OCI-LY1 (cell line): Measurements from ENCODE around the gene AGR3.

Source experiments
- H2AFZ ChIP-seq: fragments of 200-600 bp; sonication (generic), shearing (Covaris generic); 2 replicates; pipeline ENCODE4 v1.6.0; 2014; ENCODE audit warnings: antibody characterized with exemption, mild to moderate bottlenecking, low read length
- H3F3A ChIP-seq: fragments of 200-600 bp; sonication (generic), shearing (Covaris generic); 2 replicates; pipeline ENCODE4 v1.6.0; 2014; ENCODE audit warnings: mild to moderate bottlenecking, antibody characterized with exemption, low read length, moderate library complexity; ENCODE audit not compliant: insufficient read depth
- H3K27ac ChIP-seq: fragments of 200-600 bp; sonication (generic); 2 replicates; pipeline ENCODE4 v1.5.1; 2014; ENCODE audit warnings: low read length, mixed run types, mild to moderate bottlenecking, low read depth; ENCODE audit not compliant: poor library complexity, severe bottlenecking
- H3K27me3 ChIP-seq: fragments of 200-600 bp; sonication (generic); 2 replicates; pipeline ENCODE4 v1.6.0; 2014; ENCODE audit warnings: antibody characterized with exemption, mild to moderate bottlenecking, low read length, moderate library complexity; ENCODE audit not compliant: insufficient read depth
- H3K36me3 ChIP-seq: fragments of 200-600 bp; sonication (generic); 2 replicates; pipeline ENCODE4 v1.6.1; 2014; ENCODE audit warnings: mild to moderate bottlenecking, antibody characterized with exemption, low read length, moderate library complexity, mixed read lengths; ENCODE audit not compliant: insufficient read depth
- H3K4me1 ChIP-seq: fragments of 200-600 bp; sonication (generic); 2 replicates; pipeline ENCODE4 v1.5.1; 2014; ENCODE audit warnings: mild to moderate bottlenecking, low read length, moderate library complexity; ENCODE audit not compliant: insufficient read depth, severe bottlenecking
- H3K4me2 ChIP-seq: fragments of 200-600 bp; sonication (generic), shearing (Covaris generic); 2 replicates; pipeline ENCODE4 v1.6.1; 2014; ENCODE audit warnings: low read length
- H3K4me3 ChIP-seq: fragments of 200-600 bp; sonication (generic); 2 replicates; pipeline ENCODE4 v1.5.1; 2014; ENCODE audit warnings: low read length, low read depth, mild to moderate bottlenecking, mixed read lengths; ENCODE audit not compliant: poor library complexity, severe bottlenecking
- H3K79me2 ChIP-seq: fragments of 200-600 bp; shearing (Covaris generic); 2 replicates; pipeline ENCODE4 v1.6.1; 2016; ENCODE audit warnings: mixed run types, low read length, mixed read lengths; ENCODE audit not compliant: insufficient read depth
- H3K9ac ChIP-seq: fragments of 200-600 bp; sonication (generic), shearing (Covaris generic); 2 replicates; pipeline ENCODE4 v1.6.1; 2014; ENCODE audit warnings: mild to moderate bottlenecking, low read length, mixed read lengths
- H3K9me2 ChIP-seq: fragments of 200-600 bp; sonication (generic), shearing (Covaris generic); 2 replicates; pipeline ENCODE4 v1.6.1; 2014; ENCODE audit warnings: low read depth, mild to moderate bottlenecking, low read length, mixed read lengths
- H3K9me3 ChIP-seq: fragments of 200-600 bp; shearing (Covaris generic); 2 replicates; pipeline ENCODE4 v1.6.1; 2014; ENCODE audit warnings: low read length, mixed read lengths
- H4K20me1 ChIP-seq: fragments of 200-600 bp; sonication (generic), shearing (Covaris generic); 2 replicates; pipeline ENCODE4 v1.6.0; 2016; ENCODE audit warnings: mild to moderate bottlenecking, low read length; ENCODE audit not compliant: insufficient read depth
- EZH2 ChIP-seq: fragments of 200-600 bp; sonication (generic), shearing (Covaris generic); IDR thresholded peaks from 2 replicates; pipeline ENCODE4 v1.8.0; 2017; ENCODE audit warnings: borderline replicate concordance, mixed run types, mild to moderate bottlenecking, antibody characterized with exemption, low read length, moderate library complexity, mixed read lengths
- TF ChIP-seq, protein P1 (sequence below): fragments of 200-600 bp; sonication (generic), shearing (Covaris generic); IDR thresholded peaks from 2 replicates; pipeline ENCODE4 v1.5.1; 2017; ENCODE audit warnings: mild to moderate bottlenecking, antibody characterized with exemption, low read length, moderate library complexity, mixed read lengths

Gene AGR3

DNA sequence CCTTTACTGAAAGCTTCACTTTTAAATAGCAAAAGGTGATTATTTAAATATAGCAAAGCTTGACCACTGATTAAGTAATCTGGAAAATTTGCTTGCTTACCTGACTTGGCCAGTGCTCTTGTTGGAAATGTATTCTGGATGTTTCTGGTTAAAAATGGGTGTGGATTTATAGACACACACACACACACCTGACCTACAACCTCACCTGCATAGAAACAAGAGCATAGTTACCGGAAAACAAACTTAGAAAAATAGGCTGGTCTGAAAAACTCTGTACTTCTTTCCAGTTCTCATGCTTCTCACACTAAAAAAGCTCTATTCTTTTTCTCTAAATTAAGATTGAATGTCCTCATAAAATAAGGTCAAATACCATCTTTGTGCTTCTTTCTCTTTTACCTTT, at the start of gene AGR3:
TSS of gene AGR3 (minus strand) at position 140 of the 400 bp plus-strand sequence. CDS start 3,365 bp downstream, outside the sequence.
- Histone ChIP-seq H3K4me2 (no peak within 1 kb of the TSS), H3K4me1 (peaks cover 12% of the 10 kb centered on the region), H3K4me3 (no peak within 1 kb of the TSS), H3K9ac (no peak within 1 kb of the TSS), H3K79me2 (no peaks in the 10 kb centered on the region), H3K27me3 (no peaks in the 10 kb centered on the region), H3K36me3 (no peaks in the 10 kb centered on the region), H3K9me2 (no peaks in the 10 kb centered on the region), H3K27ac (no peak within 1 kb of the TSS), H3F3A (no peaks in the 10 kb centered on the region), H3K9me3 (no peaks in the 10 kb centered on the region), H4K20me1 (no peaks in the 10 kb centered on the region), H2AFZ (peak within 1 kb of the TSS; percentile 66; the same call in 1 of the 2 replicates)
- no peak for TF ChIP-seq EZH2
- TF ChIP-seq, protein P1, sequence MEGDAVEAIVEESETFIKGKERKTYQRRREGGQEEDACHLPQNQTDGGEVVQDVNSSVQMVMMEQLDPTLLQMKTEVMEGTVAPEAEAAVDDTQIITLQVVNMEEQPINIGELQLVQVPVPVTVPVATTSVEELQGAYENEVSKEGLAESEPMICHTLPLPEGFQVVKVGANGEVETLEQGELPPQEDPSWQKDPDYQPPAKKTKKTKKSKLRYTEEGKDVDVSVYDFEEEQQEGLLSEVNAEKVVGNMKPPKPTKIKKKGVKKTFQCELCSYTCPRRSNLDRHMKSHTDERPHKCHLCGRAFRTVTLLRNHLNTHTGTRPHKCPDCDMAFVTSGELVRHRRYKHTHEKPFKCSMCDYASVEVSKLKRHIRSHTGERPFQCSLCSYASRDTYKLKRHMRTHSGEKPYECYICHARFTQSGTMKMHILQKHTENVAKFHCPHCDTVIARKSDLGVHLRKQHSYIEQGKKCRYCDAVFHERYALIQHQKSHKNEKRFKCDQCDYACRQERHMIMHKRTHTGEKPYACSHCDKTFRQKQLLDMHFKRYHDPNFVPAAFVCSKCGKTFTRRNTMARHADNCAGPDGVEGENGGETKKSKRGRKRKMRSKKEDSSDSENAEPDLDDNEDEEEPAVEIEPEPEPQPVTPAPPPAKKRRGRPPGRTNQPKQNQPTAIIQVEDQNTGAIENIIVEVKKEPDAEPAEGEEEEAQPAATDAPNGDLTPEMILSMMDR: no peak

DNA sequence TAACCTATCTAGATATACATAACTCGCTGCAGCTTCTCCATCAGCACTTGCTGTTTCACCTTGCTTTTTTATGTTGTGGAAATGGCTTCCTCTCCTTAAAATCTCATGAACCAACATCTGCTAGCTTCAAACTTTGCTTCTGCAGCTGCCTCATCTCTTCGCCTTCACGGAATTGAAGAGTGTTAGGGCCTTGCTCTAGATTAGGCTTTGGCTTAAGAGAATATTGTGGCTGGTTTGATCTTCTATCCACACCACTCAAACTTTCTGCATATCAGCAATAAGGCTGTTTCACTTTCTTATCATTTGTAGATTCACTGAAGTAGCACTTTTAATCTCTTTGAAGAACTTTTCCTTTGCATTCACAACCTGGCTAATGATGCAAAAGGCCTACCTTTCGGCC, 49.2 kb upstream of the AGR3 start:
- Histone ChIP-seq H3K79me2 (no peaks in the 10 kb centered on the region), H3K4me1 (peaks cover 51% of the 10 kb centered on the region), H3K4me3 (no peak overlapping the region), H3K9me3 (0 out of 2 replicates have a peak, but pooled peaks cover 7% of the 10 kb centered on the region), H4K20me1 (no peaks in the 10 kb centered on the region), H3K4me2 (no peak overlapping the region), H3K27me3 (no peaks in the 10 kb centered on the region), H3K9ac (no peak overlapping the region), H3K36me3 (no peaks in the 10 kb centered on the region), H3K9me2 (no peaks in the 10 kb centered on the region), H2AFZ (no peak overlapping the region), H3F3A (no peaks in the 10 kb centered on the region), H3K27ac (no peak overlapping the region)
- TF ChIP-seq, protein P1: no peak
- no peak for TF ChIP-seq EZH2

DNA sequence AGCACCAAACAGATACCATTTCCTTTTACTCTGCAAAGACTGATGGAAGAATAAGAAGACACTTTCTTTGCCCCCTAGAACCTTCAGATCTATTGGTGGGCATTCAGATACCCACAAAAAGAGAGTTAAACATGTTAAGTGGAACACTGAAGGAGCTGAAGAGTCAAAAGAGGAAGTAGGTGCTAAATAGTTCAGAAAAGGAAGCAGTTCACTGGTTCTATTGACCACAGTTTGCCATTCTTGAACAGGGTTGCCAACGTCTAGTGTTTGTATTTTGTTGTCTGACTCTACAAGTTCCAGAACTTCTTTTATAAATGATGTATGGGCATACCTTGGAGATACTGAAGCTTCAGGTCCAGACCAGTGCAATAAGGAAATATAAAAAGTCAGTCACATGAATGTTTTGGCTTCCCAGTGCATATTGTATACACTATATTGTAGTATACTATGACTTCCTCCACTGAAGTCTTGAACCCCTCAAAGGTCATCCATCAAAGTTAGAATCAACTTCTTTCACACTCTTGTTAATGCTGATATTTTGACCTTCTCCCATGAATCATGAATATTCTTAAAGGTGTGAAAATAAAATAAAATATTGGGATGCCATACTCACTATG, 47.5 kb upstream of the AGR3 start:
- H3K9ac ChIP-seq: no peak overlapping the region
- H4K20me1 ChIP-seq: no peaks in the 10 kb centered on the region
- peak overlapping the region; percentile 48 for H3K27ac ChIP-seq
- H3K36me3 ChIP-seq: no peaks in the 10 kb centered on the region
- peak overlapping the region; percentile 5; the same call in 1 of the 2 replicates for H3K4me2 ChIP-seq
- no peak overlapping the region for H3K4me3 ChIP-seq
- no peaks in the 10 kb centered on the region for H3F3A ChIP-seq
- H3K27me3 ChIP-seq: no peaks in the 10 kb centered on the region
- peaks cover 51% of the 10 kb centered on the region for H3K4me1 ChIP-seq
- H2AFZ ChIP-seq: no peak overlapping the region
- no peaks in the 10 kb centered on the region for H3K9me2 ChIP-seq
- H3K9me3 ChIP-seq: 0 out of 2 replicates have a peak, but pooled peaks cover 7% of the 10 kb centered on the region
- no peaks in the 10 kb centered on the region for H3K79me2 ChIP-seq
- TF ChIP-seq EZH2: no peak
- TF ChIP-seq, protein P1: no peak
